ENCODE results near the gene CPT1C.

- TF ChIP-seq ATF3 (IDR thresholded peaks at IDR 0.05), result no peak
- no peak for TF ChIP-seq CTCF (IDR thresholded peaks at IDR 0.05; ENCODE audit: low read depth, low read length, missing input control)
- TF ChIP-seq TAF1 (conservative IDR thresholded peaks at IDR 0.05), result no peak
- TF ChIP-seq RXRA (IDR thresholded peaks at IDR 0.05), result no peak
Measured at GRCh38 chr19:49716154-49716553, 25.2 kb downstream of the CPT1C start.

All from liver (tissue), 3 donors.